Testis (tissue), 3 donors: Measurements from ENCODE around the gene IWS1. TPM values are rescaled to one million over a fixed set of nuclear protein-coding genes. Genes with fewer than 3 reads are reported as not detected.
"Not testable (repeated sequence)": the region's sequence is repeated elsewhere in the genome, so short reads cannot be mapped to it uniquely, and the experiment has no call there.

Experiments used
- DNase-seq: peaks from one replicate; pipeline ENCODE4 v3.0.0-alpha.2; 2019
- H3K27ac ChIP-seq, 2 donors: fragments of 200-600 bp; sonication (generic); one replicate each; pipeline ENCODE4 v1.5.1; 2019
- H3K27me3 ChIP-seq: fragments of 200-600 bp; sonication (generic); one replicate; pipeline ENCODE4 v1.5.1; 2019
- H3K36me3 ChIP-seq: fragments of 200-600 bp; sonication (generic); one replicate; pipeline ENCODE4 v1.5.1; 2017; ENCODE audit warnings: low read depth; ENCODE audit errors: missing control alignments
- H3K4me1 ChIP-seq: fragments of 200-600 bp; sonication (generic); one replicate; pipeline ENCODE4 v1.5.1; 2019
- H3K4me3 ChIP-seq, 2 donors: fragments of 200-600 bp; sonication (generic); one replicate each; pipeline ENCODE4 v1.5.1; 2017 to 2019
- H3K9me3 ChIP-seq: fragments of 200-600 bp; sonication (generic); one replicate; pipeline ENCODE4 v1.5.1; 2017
- POLR2A ChIP-seq: fragments of 450-650 bp; IDR thresholded peaks from one replicate; pipeline ENCODE4 v1.6.1; 2017; ENCODE audit warnings: antibody characterized with exemption, mild to moderate bottlenecking, moderate library complexity
- WGBS, 2 donors: methylation state at CpG; one replicate each; pipeline ENCODE4 v1.1.5; 2018; 5-methylcytosine and 5-hydroxymethylcytosine counted together
- intact Hi-C: fragments of 100-400 bp; cut with DNase I; formaldehyde crosslinking; loops from one replicate; pipeline ENCODE4 v1.15.1; 2023; ENCODE audit warnings: low total_unique reads
- polyA plus RNA-seq: library from polyadenylated mRNA; stranded (reverse); fragments of 350-450 nt; fragmentation: Illumina TruSeq; extraction: RNeasy Lipid Tissue Mini Kit (QIAGEN cat#74804); gene quantifications from one replicate; pipeline ENCODE4 v1.2.3, GENCODE V29; 2014; ENCODE audit warnings: low read depth, low replicate concordance; ENCODE audit not compliant: insufficient read depth
- total RNA-seq, 2 donors: library from RNA; depleted of rRNA; stranded (reverse); fragments of >200 nt; gene quantifications; one replicate each; pipeline ENCODE4 v1.2.3, GENCODE V29; 2016
- TF ChIP-seq, protein P1 (sequence below), 3 experiments: fragments of 450-650 bp in 2 of 3; fragments of 200-600 bp in 1 of 3; sonication (generic) in 1 of 3; IDR thresholded peaks; one replicate each; pipeline ENCODE4 v1.5.1; 2016 to 2019; ENCODE audit warnings: antibody characterized with exemption in 3 of 3, mild to moderate bottlenecking in 2 of 3, moderate library complexity in 1 of 3

IWS1 gene
- total and polyA plus RNA-seq, 3 donors from 2014 or later, result 33.7 to 52.7 (median 39.6) TPM

DNA sequence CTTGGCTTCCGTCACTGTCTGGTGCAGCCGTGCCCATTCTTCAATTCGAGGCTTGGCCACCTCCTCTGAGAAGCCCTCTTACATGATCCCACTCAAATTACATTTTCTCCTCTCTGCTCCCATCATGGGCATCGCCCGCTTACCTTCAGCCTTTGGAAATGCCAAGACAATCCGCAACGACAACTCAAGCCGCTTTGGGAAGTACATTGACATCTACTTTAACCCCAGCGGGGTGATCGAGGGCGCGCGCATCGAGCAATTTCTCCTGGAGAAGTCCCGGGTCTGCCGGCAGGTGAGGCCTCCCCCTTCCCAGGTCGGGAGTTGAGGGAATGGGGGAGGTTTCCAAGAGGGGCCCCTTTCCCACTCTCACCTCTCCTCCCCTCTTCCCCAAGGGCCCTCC is 47.5 kb upstream of the IWS1 start:
- intact Hi-C loops, result no loop called here
- no peak overlapping the region for H3K27ac ChIP-seq
- no peak for DNase-seq

DNA sequence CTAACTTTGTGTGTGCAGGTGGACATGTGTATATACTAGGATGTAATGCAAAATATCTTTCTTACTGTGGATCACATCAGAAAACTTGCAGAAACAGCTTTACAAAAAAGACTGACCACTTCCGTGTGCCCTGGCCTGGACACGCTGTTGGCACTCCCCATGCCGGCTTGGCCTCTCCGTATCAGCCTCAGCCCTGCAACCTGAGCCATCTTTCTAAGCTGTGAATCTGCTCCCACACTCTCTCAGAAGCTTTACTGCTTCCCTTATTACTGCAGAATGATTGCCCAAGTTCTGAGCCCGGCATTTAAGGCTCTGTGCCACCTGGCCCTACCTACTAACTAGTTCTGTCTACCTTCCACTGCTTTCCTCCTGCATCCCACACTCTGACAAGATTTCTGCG is 47.0 kb upstream of the IWS1 start:
- H3K4me3 ChIP-seq, result no peak overlapping the region
- H3K27ac ChIP-seq, result no peak overlapping the region
- 93 to 94% methylated on average over 6 of the region's 6 CpGs for WGBS, 2 donors
- no peaks in the 10 kb centered on the region for H3K36me3 ChIP-seq
- TF ChIP-seq, protein P1, sequence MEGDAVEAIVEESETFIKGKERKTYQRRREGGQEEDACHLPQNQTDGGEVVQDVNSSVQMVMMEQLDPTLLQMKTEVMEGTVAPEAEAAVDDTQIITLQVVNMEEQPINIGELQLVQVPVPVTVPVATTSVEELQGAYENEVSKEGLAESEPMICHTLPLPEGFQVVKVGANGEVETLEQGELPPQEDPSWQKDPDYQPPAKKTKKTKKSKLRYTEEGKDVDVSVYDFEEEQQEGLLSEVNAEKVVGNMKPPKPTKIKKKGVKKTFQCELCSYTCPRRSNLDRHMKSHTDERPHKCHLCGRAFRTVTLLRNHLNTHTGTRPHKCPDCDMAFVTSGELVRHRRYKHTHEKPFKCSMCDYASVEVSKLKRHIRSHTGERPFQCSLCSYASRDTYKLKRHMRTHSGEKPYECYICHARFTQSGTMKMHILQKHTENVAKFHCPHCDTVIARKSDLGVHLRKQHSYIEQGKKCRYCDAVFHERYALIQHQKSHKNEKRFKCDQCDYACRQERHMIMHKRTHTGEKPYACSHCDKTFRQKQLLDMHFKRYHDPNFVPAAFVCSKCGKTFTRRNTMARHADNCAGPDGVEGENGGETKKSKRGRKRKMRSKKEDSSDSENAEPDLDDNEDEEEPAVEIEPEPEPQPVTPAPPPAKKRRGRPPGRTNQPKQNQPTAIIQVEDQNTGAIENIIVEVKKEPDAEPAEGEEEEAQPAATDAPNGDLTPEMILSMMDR (IDR thresholded peaks at IDR 0.05), result no peak
- TF ChIP-seq POLR2A, result no peak
- no peak for DNase-seq
- H3K27me3 ChIP-seq, result no peaks in the 10 kb centered on the region
- peaks cover 21% of the 10 kb centered on the region for H3K4me1 ChIP-seq
- intact Hi-C loops, result no loop called here
- no peaks in the 10 kb centered on the region for H3K9me3 ChIP-seq

More for the DNA sequence above, 47.5 kb upstream of the IWS1 start:
- H3K36me3 ChIP-seq, result no peaks in the 10 kb centered on the region
- H3K4me1 ChIP-seq, result peaks cover 21% of the 10 kb centered on the region
- no peaks in the 10 kb centered on the region for H3K9me3 ChIP-seq
- H3K4me3 ChIP-seq, result no peak overlapping the region
- no peaks in the 10 kb centered on the region for H3K27me3 ChIP-seq
- WGBS, 2 donors, result 94 to 97% methylated on average over 17 of the region's 17 CpGs
- no peak for TF ChIP-seq POLR2A
- TF ChIP-seq, protein P1 (IDR thresholded peaks at IDR 0.05), result no peak

GRCh38 chr2:127572841-127573240 is 46.6 kb upstream of the IWS1 start:
- Histone ChIP-seq H3K9me3 (no peaks in the 10 kb centered on the region), H3K4me1 (peaks cover 21% of the 10 kb centered on the region), H3K27me3 (no peaks in the 10 kb centered on the region), H3K36me3 (no peaks in the 10 kb centered on the region), H3K4me3 (no peak overlapping the region), H3K27ac (no peak overlapping the region)
- DNase-seq, result no peak
- TF ChIP-seq POLR2A, result no peak
- TF ChIP-seq, protein P1 (IDR thresholded peaks at IDR 0.05), result no peak
- intact Hi-C loops, result no loop called here
- 95 to 96% methylated on average over 5 of the region's 5 CpGs for WGBS, 2 donors

DNA sequence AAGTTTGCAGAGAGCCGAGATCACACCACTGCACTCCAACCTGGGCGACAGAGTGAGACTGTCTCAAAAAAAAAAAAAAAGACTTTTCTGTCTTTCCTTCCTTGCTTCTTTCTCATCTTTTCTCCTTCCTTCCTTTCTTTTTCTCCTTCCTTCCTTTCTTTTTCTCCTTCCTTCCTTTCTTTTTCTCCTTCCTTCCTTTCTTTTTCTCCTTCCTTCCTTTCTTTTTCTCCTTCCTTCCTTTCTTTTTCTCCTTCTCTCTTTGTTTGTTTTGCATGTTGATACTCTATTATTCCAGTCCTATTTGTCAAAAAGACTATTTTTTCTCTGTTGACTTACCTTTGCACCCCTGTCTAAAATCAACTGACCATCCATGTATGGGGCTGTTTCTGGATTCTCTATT is 46.1 kb upstream of the IWS1 start:
- DNase-seq, intact Hi-C loops, H3K36me3 ChIP-seq, H3K4me3 ChIP-seq, H3K9me3 ChIP-seq, H3K27ac ChIP-seq, H3K27me3 ChIP-seq: not testable (repeated sequence)
- H3K4me1 ChIP-seq, result peaks cover 21% of the 10 kb centered on the region
- WGBS, 2 donors, result 88 to 96% methylated on average over 2 of the region's 2 CpGs

- Histone ChIP-seq H3K4me1 (peaks cover 12% of the 10 kb centered on the region), H3K27me3 (no peaks in the 10 kb centered on the region), H3K4me3 (no peak overlapping the region), H3K36me3 (no peaks in the 10 kb centered on the region), H3K27ac (no peak overlapping the region), H3K9me3 (no peaks in the 10 kb centered on the region)
- intact Hi-C loops, result no loop called here
- 52 to 53% methylated on average over 18 of the region's 18 CpGs for WGBS, 2 donors
- no peak for TF ChIP-seq POLR2A
- TF ChIP-seq, protein P1 (IDR thresholded peaks at IDR 0.05), result no peak
- DNase-seq, result peak; percentile 70
Observed at GRCh38 chr2:127570282-127571250, 44.3 kb upstream of the IWS1 start.
